Myocyte (in vitro differentiated cells): ENCODE data around the gene TUBB2B. TPM values are rescaled to one million over a fixed set of nuclear protein-coding genes. Genes with fewer than 3 reads are reported as not detected.
"Not testable (repeated sequence)": the region's sequence is repeated elsewhere in the genome, so short reads cannot be mapped to it uniquely, and the experiment has no call there.

Experiments used
- DNase-seq: peaks from one replicate; pipeline ENCODE4 v3.0.0-alpha.2; 2012; ENCODE audit warnings: low read depth
- total RNA-seq: library from RNA; depleted of rRNA; stranded (reverse); fragments of >200 nt; gene quantifications from 2 replicates; pipeline ENCODE4 v1.2.3, GENCODE V29; 2014

The TUBB2B gene
- total RNA-seq, 1 donor from 2014 or later = 112 TPM

DNA sequence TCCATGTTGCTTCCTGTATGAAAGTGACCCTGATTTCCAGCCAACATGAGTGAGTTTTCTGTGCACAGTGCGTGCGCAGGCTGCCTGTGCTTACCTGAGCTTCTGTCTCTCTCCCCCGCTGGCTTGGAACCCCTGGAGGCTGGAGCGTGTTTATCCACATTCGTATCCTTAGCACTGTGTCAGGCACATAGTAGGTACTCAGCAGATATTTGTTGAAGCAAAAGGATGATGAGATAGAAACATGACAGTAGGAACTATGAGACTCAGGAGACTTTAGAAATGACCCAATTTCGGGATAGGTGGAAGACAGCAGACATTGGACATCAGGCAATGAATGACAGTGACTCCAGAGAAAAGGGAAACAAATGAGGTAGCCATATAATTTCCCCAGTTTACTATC, 15.2 kb downstream of the TUBB2B start:
- DNase-seq = no peak

DNA sequence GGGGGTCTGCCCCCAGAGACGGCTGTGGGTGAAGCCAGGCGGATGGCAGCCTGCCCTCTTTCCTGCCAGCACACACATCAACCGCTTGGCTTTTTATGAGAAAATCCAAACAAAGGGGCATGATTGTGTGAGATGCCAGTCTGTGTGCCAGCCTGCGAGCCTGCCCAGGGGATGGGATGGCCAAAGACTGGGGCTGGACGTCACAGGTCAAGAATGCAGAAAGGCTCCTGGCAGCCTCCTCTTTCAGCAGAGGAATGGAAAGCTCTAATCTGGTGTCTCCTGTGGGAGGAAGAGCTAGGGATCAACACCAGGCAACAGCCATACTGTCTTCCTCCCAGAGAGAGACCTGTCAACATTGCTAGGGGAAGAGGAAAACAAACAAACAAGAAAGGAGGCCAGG, 15.8 kb downstream of the TUBB2B start:
- peak; percentile 60 for DNase-seq

DNA sequence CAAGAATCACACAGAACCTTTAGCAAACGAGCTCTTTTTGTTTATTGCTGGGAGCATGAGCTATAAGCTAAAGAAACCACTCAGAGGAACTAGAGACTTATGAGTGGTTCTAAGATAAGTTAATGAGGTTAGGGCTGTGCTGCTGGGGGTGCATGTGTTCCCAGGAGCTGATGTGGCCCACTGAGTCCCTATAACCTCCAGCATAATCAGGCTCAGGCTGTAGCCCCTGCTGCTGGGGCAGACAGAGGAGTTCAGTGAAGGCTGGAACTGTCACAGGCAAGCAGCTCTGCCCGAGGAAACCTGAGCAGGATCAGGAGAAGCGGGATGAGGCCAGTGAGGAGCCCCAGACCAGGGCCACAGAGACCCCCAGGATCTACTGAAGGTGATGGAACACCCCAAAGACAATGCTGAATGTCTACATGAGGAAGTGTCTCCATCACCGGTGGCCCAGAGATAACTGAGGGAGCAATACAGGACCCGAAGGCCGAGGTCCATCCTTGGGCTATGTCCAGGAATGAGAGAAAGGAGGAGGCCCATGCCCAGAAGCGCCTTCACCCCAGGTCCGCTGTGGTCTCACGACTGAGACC, 17.3 kb downstream of the TUBB2B start:
- no peak for DNase-seq

DNA sequence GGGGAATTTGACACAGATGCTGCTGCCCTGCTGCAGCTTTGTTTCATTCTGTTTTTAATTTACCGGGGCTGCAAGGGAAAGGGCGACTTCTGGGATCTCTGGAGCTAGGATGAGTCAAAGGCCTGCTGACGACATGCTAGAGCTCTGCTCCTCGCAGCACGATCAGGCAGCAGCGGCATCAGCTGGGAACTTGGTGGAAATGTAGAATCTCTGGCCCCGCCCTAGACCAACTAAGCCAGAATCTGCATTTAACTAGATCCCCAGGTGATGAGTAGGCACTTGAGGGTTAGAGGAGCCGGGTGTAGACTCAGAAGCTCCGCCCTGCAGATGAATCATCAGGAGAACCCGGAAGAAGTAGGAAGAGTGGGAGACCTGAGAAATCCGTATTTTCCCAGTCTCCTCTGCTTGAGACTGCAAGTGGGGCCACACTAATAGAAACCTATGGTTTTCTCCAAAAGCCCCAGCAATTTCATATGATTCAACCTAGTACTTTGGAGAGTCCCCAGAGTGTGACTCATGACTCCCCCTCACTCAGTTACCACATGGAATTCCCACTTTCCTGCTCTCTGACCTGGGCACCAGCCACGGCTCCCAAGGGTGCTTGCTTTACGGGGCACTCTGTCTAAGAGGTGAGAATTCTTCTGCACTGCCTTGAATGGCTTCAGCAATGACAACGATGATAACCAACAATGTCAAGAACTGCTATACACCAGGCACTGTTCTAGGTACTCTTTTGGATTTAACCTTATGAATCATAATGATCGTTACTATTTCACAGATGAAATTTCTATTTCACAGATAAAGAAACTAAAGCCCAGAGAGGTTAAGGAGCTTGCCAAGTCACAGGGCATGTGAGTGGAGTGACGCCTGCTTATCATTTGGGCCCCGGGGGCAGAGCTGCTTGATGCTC, 18.1 kb downstream of the TUBB2B start:
- DNase-seq = peak; percentile 96

DNA sequence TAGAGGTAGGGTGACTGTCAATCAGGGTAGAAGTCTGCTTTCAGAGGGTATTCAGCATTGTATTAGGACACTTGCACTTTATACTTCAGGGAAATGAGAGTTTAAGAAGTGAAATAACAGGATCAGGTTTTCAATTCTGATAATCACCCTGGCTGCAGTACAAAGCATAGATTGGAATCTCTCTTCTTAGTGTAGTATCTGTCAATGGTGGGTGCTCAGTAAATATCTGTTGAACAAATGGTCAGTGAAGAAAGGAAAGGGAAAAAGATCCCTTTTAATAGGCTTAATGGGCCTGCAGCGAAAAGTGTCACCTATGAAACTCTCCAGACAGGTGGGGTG, 18.7 kb downstream of the TUBB2B start:
- no peak for DNase-seq

DNA sequence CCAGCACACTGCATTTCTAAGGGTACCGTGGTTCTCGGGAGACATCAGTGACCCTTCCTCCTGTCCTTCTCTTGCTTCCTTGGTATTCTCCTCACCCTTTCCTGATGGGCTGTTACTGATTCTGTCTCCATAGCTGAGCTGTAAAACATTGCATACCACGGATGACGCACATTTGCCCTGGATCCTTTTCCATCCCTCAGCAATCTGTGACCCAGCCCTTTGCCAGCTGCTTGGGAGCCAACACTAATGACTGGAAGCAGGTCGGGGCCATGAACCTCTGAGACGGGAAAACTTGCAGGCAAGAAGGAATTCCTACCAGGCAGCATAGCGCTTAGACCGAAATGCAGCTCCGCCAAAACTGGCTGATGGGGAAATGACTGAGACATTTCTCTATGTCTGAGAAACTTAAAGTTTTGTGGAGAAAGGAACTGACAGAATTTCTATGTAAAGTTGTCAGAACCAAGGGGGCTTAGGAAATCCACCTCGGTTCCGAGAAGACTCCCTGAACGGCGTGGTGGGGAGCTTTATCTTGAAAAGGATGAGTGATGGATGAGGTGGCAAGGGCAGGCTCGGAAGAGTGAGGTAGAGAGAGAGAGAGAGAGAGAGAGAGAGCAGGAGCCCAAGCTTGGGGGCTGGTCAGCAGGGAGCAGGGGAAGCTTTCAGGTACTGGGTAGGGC, 19.2 kb downstream of the TUBB2B start:
- peak; percentile 92 for DNase-seq

DNA sequence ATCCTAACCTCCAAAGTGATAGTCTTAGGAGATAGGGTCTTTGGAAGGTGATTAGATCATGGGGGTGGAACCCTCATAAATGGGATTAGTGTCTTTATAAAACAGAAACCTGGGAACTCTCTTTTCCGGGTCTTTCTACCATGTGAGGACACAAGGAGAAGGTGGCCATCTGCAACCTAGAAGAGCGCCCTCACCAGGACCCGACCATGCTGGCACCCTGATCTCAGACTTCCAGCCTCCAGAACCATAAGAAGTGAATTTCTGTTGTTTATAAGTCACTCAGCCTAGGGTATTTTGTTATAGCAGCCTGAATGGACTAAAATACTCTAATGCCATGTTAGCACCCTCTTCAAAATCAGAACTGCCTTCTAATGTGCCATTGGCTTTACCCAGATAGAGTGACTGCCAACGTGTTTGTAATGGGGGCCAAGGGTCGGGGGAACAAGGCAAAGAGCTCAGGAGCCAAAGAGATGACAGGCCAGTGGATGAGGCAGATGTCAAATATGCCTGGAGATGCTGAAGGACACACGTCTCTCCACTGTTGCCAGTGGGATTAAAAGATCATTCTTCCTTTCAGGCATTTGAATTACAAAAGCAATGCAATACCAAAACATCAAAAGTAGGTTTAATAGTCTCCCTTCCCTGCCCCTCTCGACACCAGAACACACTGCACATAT, 21.0 kb downstream of the TUBB2B start:
- no peak for DNase-seq

DNA sequence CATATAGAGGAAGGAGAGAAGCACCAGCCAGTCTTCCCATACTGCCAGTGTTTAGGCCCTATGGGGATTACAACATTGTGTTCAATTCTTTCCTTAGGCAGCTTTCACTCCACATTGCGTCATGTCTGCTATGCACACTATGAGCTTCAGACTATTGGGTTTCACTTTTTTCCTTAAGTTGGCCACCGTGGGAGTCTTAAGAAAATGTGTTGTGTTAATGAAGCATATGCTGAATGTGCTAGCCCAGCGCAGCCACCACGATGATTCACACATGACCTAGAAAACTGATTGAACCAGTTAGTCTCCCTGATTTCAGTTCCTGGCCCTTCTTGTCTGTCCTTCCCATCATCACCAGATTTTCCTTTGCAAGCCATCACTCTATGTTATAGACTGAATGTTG, 21.5 kb downstream of the TUBB2B start:
- DNase-seq = peak; percentile 73

DNA sequence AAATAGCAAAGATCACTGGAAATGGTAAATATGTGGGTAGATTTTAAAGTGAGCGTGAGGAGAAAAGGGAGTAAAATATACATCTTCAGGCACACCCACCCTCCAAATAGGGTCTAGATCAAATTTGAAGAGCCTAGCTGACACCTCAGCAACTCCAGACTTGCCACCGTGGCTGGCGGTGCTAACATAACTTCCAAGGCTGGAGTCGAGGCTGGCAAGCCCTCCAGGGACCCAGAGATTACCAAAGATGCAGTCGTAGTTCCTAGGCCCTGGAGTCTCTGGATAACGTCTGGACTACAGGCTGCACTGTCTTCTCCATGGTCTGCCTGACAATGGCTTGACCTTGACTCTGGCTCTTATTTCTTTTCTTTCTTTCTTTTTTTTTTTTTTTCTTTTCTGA, 22.5 kb downstream of the TUBB2B start:
- DNase-seq = no peak

DNA sequence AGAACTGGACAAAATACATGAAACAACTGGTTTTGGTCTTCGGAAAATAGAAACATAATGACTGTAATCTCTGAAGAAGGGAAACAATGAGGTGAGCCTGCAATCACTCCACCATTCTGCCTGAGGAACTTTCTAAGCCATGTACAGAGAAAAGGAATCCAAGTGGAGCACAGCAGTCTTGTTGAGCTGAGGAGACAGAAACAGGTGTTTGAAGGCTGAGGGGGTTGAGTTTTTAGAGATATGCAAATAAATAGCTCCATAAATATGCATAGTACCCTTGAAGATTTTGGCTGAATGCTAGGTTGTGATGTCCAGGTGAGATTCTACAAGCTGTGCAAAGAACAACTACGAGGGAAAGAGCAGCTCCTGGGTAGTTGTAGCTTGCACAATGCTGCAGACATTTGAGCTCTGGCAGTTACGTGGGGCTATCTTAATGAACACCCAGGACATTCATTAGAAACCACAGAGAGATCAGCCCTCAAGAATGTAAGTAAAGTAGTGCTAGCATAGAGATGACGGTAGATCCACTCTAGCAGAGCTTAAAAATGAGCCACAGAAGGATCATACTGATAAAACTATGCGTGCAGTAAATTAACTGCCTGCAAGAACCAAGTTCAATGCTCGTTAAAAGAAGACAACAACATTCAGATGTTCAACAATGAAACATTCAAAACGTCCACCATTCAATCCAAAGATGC, 24.3 kb downstream of the TUBB2B start:
- DNase-seq = peak; percentile 56

DNA sequence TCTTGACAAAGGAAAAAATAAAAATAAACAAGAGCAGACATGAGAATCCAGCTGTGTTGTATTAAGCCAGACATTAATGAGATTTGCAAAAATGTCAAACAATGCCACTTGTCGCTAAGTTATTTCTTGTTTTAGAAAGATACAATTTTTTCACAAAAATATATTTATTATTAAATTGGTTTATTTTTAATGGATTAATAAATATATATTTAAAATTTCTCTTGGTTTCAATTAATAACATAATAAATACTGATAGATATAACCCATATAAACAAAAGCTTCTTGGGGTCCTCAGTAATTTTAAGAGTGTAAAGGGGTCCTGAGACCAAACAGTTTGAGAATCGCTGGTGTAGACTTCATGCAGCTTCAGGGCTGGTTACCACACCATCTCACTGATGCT, 26.1 kb downstream of the TUBB2B start:
- no peak for DNase-seq

DNA sequence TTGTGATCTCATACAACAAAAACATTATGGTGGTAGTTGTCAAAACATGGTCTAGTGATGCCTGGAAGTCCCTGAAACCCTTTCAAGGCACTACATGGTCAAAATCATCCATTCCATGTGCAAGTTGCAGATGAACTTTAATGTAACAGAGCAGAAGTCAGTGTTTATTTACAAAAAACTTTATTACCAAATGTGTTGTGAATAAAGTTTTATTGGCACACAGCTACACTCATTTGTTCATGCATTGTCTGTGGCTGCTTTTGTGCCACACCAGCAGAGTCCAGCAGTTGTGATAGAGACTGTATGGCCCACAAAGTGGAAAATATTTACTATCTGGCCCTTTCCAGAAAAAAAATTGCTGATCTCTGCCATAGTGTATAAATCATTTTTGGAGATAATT, 26.8 kb downstream of the TUBB2B start:
- no peak for DNase-seq

DNA sequence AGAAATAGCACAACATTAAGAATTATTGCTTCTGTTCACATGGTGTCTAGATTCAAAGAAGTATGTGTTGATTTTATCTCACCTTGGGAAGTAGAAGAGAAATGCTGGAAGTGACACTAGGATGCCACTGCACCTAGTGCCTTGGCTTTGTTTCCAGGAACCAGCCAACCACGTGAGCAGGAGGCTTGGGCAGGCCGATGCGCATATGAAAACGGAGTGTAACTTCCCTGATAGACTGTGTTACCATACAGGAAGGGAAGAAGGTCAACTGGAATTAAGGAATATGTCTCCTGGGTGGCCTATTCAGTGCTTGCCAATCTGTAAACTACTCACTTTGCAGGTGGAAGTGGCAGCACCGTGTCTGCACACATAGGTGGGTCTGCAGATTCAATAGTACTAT, 28.1 kb downstream of the TUBB2B start:
- no peak for DNase-seq

DNA sequence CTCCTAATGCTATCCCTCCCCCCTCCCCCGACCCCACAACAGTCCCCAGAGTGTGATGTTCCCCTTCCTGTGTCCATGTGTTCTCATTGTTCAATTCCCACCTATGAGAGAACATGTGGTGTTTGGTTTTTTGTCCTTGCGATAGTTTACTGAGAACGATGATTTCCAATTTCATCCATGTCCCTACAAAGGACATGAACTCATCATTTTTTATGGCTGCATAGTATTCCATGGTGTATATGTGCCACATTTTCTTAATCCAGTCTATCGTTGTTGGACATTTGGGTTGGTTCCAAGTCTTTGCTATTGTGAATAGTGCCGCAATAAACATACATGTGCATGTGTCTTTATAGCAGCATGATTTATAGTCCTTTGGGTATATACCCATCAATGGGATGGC, 29.7 kb downstream of the TUBB2B start:
- DNase-seq = not testable (repeated sequence)

DNA sequence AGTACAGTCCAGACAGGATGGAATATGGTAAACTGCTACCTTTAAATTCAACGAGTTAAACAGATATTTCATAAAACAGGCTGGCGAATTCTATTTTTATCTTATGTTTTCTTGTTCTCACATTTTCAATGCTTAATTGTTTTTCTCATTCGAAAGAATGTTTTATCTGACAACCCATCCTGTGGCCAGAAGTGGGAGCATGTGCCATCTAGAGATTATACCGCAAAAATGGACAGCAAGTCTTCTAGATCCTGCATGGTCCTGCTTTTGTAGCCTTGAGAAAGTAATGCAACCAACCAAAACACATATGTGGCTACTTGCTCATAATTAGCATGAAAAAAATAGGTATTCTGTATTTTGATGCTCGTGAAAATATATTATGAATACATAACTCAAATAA, 30.7 kb downstream of the TUBB2B start:
- DNase-seq = no peak

DNA sequence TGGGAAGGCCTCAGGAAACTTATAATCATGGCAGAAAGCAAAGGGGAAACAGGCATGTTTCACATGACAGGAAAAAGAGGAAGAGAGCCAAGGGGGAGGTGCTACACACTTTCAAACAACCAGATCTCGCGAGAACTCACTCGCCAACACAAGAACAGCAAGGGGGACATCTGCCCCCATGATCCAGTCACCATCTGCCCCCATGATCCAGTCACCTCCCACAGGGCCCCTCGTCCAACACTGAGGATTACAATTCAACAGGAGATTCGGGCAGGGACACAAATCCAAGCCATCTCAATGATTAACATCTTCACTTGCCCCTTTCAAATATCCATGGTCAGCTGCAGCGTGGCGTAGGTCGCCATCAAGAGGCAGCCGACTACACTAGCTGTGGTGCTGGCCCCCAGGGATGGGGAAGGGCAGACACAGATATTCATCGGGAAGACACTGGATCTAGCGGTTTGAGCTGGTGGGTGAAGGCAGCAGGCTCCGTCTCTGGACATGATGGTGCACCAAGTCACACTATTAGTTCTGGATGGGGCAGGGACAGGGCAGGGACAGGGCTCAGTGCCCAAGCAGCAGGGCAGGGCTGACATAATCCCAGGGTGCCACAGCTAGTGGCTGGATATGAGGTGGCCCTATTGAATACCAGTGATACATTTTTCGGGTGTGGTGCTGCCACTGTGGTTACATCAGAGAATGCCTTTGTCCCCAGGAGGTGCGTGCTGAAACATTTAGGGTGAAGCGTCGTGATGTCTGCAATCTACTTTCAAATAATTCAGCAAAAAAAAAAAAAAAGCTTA, 31.6 kb downstream of the TUBB2B start:
- peak; percentile 55 for DNase-seq

DNA sequence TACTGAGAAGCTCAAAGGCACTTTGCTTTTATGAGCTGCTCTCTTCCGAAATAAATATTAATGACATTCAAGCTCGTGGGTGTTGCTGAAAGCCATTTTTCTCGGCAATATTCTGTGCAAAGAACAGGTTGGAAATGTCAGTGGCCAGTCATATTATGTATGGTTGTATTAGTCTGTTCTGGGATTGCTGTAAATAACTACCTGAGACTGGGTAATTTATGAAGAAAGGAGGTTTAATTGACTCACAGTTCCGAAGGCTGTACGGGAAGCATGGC, 32.1 kb downstream of the TUBB2B start:
- no peak for DNase-seq

DNA sequence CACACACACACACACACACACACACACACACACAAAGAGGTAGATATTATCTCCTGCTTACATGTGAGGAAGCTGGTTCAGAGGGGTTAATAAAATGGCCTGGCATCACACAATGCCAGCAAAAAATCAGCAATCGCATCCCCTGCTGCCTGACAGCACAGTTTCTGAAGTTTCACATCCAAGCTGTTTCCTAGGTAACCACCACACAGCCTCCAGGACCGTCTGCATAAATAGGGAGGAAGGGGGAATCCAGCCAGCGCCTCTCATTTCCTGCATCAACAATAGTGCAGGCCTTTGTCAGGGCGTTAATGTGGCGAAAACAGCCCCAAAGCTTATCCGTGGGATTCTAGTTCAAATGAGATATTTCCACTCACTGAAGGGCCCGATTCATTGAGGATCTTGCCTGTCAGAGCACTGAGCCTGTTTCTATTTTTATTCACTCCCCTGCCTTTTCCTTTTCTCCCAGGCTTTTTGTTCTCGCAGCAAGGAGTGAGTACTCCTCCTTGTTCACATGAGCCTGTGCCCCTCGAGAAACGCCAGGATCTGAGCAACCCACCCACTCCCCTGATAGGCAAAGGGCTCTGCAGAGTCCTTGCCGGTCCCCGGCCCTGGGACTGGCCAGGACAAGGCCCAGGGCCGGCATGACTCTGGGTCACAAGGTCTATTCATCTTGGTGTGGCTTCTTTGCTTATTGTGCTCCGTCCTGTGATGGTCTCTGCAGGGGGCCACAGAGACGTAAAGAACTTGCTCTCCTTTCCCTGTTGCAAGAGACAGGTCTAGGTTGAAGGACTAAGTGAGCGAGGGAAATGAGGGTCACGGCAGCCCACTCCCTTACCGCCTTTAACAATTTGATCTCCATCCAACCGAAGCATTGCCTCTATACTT, 32.7 kb downstream of the TUBB2B start:
- DNase-seq = no peak

DNA sequence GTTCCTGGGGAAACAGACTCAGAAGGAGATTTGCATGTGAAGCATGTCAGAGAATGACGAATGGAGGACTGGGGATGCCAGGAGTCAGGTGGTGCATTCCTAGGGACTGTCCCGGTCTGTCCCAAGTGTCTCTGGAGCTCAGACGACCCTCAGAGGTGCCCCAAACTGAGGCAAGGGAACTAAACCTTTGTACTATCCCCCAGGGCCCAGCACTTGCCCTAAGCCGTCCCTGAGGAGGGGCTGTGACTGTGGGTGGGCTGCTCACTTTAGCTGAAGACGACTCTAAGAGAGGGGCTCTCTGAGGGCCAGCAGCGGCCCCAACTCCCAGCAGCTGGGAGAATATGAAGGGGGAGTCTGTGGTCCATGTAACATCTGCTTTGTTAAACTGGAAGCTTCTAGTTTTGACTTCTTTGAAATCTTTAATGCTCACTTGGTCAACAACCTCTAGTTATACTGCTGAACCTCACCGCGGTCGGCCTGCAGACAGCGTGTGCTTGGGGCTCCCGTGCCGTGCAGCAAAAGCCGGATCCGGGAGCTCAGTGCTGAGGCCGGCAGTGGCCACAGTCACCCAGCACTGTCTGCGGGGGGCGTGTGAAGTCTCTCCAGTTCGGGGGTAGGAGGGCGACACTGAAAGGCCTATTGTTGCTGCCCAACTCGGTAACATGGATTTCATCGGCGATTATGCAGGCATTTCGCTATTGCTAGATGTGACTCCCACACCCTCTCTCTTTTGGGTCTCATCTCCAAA, 34.2 kb downstream of the TUBB2B start:
- no peak for DNase-seq
